Epithelial cell of proximal tubule (primary cell): ENCODE data around the gene TFAP2D. TPM values are rescaled to one million over a fixed set of nuclear protein-coding genes. Genes with fewer than 3 reads are reported as not detected.

Experiments
- DNase-seq: peaks from one replicate; pipeline ENCODE4 v3.0.0-alpha.2; 2011; ENCODE audit warnings: low read depth
- H3K4me3 ChIP-seq: 2 replicates; pipeline ENCODE4 v1.5.1; 2011; ENCODE audit warnings: low read depth, mild to moderate bottlenecking, low read length
- total RNA-seq: library from RNA; depleted of rRNA; stranded (reverse); fragments of >200 nt; gene quantifications from 2 replicates; pipeline ENCODE4 v1.2.3, GENCODE V29; 2015
- TF ChIP-seq, protein P1 (sequence below): conservative IDR thresholded peaks from 2 replicates; pipeline ENCODE4 v1.5.1; 2012; ENCODE audit warnings: low read depth, mild to moderate bottlenecking, low read length

The TFAP2D gene
- total RNA-seq, 1 donor from 2014 or later: not detected

DNA sequence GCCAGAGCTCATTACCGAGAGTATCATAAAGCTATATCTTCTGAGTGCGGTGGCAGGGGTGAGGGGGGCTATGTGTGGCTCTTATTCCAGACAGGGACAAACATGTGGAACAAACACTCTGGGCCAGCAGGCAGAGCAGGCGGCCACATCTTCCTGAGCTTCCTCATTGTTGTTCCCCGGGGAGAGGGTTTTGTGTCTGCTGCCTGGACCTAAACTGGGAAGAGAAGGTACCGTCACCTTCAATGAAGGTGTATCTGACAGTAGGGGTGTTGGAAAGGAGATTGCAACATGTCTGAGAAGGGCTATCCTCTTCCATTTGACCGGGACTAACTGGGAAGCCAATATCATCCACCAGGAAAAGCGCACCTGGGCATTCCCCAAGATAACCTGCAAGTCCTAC lies 1.6 kb upstream of the TFAP2D start:
- no peak overlapping the region for H3K4me3 ChIP-seq
- TF ChIP-seq, protein P1, sequence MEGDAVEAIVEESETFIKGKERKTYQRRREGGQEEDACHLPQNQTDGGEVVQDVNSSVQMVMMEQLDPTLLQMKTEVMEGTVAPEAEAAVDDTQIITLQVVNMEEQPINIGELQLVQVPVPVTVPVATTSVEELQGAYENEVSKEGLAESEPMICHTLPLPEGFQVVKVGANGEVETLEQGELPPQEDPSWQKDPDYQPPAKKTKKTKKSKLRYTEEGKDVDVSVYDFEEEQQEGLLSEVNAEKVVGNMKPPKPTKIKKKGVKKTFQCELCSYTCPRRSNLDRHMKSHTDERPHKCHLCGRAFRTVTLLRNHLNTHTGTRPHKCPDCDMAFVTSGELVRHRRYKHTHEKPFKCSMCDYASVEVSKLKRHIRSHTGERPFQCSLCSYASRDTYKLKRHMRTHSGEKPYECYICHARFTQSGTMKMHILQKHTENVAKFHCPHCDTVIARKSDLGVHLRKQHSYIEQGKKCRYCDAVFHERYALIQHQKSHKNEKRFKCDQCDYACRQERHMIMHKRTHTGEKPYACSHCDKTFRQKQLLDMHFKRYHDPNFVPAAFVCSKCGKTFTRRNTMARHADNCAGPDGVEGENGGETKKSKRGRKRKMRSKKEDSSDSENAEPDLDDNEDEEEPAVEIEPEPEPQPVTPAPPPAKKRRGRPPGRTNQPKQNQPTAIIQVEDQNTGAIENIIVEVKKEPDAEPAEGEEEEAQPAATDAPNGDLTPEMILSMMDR: no peak
- DNase-seq: no peak

DNA sequence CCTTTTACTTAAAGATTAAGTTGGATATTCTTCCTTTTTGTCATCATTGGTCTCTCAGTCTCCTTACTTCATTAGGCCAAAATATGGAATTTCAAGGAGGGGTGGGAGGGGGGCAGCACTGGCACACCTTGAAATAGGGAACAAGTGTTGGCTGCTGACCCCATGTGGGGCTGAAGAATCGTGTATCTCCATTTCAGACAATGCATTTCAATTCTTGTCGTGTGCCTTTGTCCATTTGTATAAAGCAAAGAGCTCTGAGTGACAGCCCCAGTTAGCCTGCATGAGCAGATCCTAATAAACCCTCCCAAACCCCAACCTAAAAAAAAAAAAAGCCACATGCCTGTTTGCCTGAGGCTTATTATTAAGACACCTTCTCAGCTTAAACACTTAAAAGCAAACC lies 1.0 kb upstream of the TFAP2D start:
- H3K4me3 ChIP-seq: no peak overlapping the region
- no peak for DNase-seq
- TF ChIP-seq, protein P1: no peak

DNA sequence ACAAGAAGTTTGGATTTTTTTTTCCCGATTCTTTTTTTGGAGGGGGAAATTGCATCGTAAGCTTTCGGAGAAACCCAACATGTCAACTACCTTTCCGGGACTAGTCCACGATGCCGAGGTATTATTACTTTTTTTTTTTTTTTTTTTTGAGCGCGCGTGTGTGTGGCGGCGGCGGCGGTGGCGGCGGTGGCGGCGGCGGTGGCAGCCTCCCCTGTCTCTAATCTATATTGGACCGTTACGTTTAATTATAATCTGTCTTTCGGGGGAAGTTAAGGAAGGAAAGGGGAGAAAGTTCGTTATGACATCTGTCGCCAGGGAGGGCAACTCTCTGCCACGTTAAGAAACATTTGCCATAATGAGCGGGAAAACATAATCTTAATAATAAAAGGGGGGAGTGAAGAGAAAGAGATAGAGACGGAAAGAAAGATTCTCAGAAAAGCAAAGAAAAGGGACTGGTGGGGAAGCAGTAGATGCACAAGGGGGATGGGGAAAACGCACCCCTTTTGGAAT lies 706 bp downstream of the TFAP2D start:
- TF ChIP-seq, protein P1: no peak

DNA sequence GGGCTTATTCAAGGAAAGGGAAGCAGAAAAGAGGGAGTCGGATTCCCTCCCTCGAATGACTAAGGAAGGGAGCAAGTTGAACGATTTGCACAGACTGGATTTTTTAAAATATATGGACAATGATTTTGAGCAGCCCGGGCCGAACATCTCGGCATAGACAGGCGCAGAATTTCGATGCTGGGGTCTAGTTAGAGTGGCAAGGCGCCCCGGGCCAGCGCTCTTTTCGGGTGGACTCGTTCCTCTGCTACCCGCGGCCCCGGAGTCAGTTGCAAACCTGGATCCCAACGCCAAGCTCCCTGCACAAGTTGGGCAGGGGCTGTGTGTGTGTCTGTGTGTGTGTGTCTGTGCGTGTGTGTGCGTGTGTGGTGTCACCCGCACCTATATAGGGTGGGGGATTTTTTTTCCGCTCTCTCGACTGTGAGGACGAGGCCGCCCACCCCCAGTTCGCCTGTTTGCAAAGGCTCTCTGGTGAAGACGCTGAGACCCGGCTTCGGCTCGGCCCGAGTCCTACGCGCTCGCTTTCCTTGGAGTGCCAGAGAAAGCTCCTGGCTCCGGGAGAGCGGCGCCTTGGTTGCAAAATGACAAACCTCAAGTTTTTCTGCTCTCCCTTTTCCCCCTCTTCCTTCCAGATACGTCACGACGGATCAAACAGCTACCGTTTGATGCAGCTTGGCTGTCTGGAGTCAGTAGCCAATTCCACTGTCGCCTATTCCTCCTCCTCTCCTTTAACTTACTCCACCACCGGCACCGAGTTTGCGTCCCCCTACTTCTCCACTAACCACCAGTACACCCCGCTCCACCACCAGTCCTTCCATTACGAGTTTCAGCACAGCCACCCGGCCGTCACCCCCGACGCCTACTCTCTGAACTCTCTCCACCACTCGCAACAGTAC lies 1.4 kb downstream of the TFAP2D start:
- no peak overlapping the region for H3K4me3 ChIP-seq
- no peak for DNase-seq
- TF ChIP-seq, protein P1: no peak

More for the DNA sequence above, 706 bp downstream of the TFAP2D start:
- H3K4me3 ChIP-seq: no peak overlapping the region
- no peak for DNase-seq

DNA sequence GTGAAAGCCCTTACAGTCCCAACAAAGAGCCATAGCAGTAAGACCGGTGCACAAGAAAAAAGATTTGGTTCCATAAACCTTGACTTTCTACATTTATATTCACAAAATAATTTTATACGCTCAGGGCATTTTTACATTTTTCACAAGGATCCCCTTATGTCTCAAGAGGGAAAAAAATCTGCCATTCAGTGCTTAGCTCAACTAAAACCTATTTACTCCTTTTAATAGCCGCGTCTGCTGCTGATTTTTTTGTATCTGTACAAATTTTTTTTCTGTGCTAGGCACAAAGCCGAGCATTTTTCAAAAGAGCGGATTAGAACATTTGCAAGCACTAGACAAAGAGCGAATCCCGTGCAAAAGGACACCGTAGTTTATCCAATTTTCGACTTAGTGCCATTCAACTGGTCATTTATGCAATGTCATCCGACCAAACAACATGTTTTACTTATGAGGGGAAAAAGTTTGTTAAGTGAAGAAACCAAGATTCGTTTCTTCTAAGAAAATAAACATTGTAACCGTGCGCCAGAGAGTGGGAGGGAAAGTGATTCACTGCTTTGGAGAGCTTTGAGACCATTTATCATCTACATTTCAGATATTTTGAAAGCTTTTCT lies 3.7 kb downstream of the TFAP2D start:
- DNase-seq: no peak
- TF ChIP-seq, protein P1: no peak
- no peak overlapping the region for H3K4me3 ChIP-seq

DNA sequence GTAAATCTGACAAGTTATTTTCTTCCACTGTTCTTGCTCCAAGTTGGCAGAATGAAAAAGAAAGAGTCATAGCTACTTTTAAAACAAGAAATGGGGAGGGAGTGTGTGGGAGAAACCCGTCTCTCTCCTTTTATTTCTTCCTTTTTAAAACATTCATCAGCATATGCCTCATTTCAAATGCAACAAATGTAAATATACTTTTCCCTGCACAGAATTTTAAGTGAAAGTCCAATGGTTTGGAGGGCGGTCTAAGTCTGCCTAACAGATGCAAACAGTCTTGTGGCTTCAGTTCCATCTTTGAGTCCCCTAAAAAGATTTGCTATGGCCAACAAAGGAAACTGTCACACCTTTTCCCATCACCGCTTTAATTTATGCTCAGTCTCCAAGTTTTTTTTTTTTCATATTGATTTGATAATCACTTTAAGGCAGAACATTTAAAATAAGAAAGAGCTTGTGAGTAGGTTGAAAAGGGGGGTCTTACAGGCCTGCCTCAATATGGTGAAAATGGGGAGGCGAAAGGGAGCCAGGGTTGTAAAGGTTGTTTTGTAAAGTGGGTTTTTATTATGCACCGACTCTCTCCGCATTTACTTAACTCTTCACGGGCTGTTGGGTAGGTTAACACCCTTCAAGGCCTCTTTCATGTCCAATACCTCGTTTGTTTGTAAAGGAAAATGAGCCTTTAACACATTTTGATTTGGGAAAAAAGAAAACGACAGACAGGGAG lies 4.6 kb downstream of the TFAP2D start:
- no peak overlapping the region for H3K4me3 ChIP-seq
- DNase-seq: no peak
- TF ChIP-seq, protein P1: no peak
